NCI-H1417 treated with DMSO at 0.1 percent for 48 hours (cell line): Measurements from ENCODE around the gene MICALL2.

Experiments used
- DNase-seq: peaks from one replicate; lab custom pipeline; 2025; lab: John Stamatoyannopoulos, UW

MICALL2 gene

DNA sequence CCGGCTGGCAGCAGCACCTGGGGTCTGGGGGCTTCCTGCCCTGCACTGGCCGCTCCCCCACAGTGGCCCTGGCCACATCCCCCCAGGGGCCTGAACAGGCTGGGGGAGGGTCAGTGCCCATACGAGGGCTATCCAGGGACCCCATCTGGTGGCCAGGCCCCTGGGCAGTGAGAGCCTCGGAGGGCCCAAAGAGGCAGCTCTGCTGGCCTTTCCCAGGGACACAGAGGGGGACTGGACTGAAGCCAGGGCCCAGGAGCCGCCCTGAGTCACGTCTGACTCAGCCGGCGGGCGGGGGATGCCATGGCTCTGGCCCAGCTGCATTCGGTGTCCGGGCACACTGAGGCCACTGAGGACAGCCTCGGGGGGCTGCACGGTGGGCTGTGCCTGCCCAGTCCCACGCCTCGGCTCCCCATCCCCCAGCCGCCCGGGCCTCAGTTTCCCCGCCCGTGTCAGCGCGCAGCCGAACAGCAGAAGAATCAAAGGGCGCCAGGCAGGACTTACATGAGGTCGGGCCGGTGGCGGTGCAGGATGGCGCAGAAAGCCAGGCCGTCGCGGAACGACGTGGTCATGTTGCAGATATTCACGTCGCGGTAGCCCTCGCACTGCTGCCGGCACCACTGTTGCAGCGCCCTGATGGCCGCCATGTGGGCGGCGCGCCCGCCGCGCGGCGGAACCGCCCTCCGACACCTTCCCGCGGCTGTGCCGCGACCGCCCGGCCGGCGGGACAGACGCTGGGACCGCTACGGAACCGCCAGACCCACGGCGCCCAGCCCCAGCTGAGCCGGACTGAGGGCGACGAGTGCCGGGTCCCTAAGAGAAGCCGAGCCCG is at the start of gene MICALL2:
Gene MICALL2, minus strand, starts transcription at position 788 of the 829 bp plus-strand sequence. Its CDS starts 144 bp downstream, at position 644.
- DNase-seq, result no peak

DNA sequence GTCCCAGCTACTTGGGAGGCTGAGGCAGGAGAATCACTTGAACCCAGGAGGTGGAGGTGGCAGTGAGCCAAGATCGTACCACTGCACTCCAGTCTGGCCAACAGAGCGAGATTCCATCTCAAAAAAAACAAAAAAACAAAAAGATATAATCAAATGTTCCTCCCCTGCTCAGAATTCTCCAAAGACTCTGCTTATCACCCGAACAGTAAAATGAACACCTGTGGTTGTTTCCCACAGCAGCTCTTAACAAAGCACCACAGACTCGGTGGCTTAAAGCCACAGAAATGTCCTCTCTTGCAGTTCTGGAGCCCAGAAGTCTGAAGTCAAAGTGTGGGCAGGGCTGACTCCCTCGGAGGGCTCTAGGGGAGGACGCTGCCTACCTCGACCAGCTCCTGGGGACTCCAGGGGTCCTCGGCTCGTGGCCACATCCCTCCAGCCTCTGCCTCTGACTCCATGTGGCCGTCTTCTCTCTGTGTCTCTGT is 49.0 kb upstream of the MICALL2 start:
- DNase-seq, result no peak

DNA sequence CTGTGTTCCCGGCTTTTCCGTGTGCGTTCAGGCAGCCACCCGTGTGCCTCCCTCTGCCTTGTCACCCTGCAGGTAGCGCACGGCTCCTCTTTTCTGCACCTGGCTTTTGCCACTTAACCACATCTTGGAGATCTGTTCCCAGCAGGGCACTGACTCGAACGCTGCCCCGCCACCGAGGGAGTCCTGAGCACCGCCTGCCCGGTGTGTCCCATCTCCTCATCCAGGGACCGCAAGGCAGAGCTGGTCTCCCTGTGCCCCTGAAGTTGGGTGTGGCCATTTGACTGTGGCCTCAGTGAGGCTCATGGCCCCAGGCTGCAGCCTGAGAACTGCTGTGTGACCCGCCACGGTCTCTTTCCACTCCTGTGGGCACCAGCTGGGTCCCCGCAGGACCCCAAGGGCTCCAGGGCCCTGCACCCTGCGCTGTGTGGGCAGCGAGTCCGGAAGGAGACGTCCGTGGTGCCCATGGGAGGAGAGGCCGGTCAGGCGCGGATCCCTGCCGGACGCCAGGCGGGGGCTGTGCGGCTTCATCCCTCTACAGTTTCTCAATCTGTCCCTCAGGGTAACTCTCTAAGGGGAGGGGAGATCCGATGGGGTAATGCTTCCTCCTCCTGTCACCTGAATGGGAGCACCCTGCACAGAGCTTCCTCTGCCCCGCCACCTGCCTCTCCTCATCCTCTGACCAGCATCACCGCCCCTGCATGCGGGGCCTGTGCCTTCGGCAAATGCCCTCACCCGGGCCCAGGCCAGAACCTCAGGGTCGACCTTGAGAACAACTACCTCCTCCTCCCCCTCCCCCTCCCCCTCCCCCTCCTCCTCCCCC is 46.7 kb upstream of the MICALL2 start:
- no peak for DNase-seq

DNA sequence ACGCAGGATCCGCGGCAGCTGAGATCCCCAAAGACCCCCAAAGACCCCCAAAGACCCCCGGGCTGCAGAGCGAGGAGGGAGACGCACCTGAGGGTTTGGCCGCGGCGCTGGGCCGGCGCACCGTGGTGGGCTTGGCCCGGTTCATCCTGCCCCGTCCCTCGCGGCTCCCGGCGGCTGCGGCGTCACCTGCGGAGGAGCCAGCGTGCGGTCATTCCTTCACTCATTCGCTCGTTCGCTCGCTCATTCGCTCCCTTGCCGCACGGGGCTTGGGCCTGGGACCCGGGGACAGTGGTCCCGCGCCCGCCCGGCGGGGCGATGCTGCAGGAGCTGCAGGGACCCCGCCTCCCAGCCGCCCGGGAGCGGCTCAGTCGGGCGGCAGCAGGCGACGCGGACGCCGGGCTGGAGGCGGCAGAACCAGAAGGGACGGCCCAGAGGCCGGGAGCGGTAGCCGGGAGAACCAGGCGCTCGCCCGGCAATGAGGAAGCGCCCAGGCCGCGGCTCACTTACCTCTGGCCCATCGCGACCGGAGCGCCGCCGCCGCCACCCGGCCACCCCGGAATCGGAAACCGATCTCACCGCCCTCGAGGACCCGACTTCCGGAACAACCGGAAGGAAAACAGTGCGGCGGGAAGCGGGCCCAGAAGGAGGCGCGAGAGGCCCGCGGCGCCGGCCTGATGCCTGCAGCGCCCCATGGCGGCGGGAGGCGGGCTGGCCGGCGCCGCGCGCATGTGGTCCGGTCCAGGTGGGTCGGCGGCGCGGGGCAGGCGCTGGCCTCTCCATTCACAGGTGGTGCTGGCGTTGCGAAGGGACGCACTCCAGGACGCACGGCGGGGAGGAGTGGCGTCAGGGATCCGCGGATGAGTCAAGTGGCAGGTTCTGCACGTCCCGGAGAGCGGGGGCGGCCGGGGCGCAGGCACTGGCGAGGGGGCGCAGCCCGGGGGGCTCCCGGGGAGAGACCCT is 44.8 kb upstream of the MICALL2 start, which contains the start of gene INTS1:
Gene INTS1, minus strand, starts transcription at position 574 of the 960 bp plus-strand sequence. Its CDS starts 429 bp downstream, at position 145.
- DNase-seq, result peak; percentile 82

DNA sequence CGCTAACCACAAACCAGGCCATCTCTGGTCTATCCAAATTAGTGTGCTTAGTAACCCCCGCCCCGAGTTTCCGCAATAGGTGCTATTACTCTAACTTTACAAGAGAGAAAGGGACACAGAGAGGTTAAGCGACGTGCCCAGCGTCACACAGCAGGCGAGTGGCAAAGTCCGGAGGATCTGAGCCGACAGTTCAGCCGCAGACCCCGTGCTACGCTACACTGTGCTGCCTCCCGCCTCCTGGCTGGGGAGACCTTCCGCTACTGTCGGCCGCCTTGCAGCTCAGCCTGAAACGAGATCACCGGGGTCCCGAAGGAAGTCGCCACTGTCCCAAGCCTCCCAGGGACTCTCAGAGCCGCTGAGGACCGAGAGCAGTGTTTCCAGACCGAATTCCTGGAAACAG is 44.1 kb upstream of the MICALL2 start:
- no peak for DNase-seq

DNA sequence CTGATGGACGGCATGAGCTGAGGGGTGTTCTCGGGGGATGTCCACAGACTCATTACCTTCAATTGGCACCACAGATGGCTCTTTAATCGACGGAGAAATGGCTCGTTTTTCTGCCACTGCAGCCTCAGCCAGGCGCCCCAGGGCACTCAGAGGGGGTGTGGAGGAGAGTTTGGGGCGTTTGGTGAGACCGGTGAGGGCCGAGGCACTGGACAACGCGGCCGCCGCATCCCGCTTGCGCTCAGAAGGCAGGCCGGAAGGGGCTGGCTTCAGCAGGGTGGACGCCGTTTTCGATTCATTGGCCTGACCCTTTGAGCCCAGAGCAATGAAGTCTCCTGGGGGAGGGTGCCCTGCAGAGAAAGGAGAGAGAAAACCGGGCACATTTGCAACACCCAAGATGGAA is 43.6 kb upstream of the MICALL2 start:
- DNase-seq, result no peak

DNA sequence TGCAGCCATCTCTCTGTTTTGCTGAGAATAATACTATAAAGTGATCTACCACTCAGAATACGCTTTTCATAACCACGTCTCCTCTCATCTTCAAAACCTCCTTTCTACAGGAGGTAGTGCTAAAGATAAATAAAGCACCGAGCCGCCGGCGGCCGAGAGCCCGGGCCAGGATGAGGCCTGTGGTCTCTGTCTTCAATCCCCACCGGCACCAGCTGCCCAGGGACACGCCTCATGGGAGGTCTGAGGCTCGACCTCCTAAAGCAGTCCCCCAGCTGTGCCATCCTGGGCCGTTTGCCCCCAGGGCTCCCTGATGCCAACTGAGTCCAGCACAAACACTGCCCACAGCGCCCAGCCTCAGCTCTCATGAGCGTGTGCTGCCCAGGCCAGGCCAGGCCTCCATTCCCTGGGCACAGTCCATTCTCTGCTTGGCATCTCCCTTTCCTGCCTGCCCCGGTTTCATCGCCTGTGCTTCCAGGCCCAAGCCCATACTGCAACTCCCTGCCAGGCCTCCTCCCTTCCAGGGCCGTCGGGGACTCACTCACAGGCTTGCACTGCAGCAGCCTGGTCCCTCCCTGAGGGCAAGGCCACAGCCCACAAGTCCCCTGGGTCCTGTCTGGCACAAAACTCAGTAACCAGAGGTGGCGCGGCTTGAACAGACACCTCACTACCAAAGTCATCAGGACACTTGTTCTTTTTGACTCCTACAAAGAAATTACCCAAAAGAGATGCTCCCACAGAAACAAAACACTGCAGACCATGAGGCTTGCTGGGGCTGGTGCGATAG is 42.4 kb upstream of the MICALL2 start:
- no peak for DNase-seq

DNA sequence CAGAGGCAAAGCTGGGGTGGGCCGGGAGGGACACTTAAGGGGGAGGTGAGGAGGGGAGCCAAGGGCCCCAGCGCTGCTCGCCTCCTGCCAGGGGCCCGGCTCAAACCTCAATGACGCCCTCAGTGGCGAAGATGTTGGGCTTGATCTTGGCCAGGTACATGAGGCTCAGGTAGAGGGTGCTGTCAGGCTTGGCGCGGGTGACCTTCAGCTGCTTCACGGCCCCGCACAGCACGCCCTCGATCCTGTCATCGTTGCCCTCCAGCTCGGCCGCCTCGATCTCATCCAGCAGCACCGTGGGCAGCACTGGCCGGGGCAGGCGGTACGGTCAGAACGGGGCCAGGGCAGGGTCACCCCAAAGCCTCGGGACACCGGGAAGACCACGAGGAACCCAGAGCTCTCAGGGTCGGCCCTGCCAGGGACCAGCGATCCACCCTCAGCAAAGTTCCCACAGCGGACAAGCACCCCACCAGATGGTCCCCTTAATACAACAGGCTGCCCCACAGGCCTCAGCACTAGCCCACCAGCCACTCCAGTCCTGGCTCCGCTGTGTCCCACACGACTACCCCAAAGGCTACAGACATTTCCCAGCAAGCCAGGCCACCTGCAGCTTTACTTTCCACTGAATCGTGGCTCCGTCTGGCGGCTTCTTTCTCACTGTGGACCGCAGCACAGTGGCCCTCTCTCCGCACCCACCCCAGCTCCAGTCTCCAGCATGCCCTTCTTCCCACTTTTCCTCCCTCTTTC is 41.0 kb upstream of the MICALL2 start:
- DNase-seq, result no peak

DNA sequence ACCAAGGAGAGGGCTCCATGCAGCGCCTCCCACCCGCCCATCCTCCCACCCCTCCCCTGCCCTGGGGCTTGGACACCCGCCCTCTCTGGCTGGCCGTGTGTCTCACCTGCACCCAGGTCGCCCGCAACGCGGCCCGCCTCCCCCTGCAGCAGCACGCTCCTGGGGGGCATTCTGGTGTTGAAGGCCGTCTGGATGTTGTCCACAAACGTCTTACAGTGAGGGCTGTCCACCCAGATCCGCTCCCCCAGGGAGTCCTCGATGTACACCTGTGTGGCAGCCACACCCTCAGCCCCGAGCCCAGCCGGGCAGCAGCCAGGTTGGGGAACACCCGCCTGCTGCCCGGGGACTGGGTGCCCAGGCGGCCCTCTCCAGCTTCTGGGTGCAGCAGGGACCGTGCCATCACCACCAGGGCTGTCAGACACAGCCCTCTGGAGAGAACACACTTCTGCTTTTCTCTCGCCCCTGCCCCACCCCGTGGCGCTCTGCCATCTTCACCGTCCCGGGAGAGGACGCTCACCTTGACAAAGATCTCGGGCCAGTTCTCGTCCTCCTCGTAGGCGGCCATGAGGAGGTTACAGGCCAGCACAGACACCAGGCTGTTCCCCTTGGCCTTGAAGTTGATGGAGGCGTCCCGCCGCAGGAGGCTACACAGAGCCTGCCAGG is 40.2 kb upstream of the MICALL2 start:
- no peak for DNase-seq

DNA sequence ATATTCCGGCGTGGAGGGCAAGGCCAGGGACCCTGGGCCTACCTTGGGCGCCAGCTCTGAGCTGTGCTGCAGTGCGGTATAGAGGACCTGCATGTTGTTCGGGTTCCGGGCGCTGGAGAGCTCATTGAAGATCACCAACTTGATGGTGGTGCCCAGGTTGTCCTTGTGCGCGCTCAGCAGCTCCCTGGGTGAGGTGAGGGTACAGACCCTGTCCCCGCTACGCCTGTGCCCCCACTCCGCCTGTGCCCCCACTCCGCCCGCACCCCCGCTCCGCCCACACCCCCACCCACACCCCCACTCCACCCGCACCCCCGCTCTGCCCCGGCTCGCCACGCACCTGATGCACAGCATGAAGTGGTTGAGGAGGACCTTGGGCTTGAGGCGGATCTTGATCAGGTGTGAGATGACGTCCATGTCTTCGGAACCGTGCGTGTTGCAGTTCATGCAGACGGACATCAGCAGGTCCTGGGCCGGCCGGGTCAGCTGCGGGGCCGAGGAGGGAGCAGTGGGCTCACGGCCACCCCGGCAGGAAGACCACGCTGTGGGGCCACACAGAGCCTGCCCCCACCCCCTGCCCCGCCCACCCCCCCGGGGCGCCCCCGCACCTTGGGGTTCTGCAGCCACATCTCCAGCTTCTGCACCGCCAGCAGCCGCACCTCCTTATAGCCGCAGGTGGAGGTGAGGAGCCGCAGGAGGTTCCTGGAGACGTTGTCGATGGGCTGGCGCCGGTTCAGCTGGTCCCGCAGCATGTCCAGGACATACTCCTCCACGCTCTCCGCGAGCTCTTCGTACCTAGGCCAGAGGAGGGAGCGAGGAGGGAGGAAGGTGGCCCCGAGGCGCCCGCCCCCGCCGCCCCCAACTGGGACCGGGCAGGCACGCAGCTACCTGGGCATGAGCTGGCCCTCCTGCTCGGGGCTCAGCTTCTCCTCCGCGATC is 39.4 kb upstream of the MICALL2 start:
- no peak for DNase-seq

DNA sequence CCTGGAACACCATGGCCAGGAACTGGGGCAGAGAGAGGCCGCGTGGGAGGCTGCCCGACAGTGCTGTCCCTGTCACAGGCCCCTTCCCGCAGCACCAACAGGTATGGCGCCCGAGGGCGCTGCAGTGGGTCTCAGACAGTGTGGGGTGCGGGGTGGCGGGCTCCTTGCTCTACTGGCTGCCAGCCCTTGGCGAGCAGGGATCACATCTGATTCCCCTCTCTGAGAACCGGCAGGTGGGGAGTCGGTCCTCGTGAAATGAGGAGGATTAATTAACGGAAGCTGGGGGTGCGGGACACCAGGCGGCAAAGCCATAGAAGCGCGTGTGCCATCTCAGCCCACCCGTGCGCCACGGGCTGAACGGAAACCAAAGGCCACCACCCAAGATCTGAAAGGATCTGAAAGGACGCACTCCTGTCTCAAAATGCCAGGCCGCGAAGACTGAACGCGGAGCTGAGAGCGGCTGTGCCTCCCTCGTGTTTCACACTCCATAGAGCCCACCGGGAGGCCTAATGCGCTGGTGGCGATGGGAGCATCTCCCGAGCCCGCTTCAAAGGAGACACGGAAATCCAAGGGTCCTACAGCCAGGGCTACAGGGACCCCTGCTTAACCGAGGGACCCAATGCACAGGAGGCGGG is 38.1 kb upstream of the MICALL2 start:
- no peak for DNase-seq

DNA sequence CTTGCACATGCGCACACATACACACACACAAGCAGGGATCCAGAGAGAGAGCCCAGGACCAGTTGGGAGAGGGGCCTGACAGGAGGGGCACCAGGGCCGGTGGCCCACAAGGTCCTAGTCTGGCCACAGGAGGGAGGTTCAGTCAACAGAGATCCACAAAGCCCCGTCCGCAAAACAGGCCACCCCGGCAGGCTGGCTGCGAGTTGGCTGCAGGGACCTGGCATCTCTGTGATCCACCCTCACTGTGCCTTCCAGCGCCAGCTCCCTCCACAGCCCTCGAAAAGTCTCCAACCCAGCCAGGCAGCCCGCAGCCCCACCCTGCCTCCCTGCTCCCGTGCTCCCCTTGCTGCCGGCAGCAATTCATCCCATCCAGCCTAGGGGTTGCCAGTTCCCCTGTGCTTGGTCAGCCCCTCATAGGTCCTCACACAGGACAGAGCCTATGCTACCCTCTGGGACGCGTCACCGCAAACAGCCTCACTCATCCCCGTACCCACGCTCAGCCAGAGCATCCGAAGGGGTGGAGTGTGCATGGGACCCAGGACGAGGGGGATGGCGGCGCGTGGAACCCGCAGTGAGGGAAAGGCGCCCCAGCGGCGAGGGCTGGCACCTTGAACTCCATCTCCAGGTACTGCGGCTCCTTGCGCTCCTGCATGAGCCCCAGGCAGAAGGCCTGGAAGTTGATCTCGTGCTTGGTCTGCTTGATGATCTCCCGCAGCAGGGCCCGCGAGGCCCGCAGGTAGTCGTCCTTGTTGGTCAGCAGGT is 37.4 kb upstream of the MICALL2 start:
- no peak for DNase-seq

DNA sequence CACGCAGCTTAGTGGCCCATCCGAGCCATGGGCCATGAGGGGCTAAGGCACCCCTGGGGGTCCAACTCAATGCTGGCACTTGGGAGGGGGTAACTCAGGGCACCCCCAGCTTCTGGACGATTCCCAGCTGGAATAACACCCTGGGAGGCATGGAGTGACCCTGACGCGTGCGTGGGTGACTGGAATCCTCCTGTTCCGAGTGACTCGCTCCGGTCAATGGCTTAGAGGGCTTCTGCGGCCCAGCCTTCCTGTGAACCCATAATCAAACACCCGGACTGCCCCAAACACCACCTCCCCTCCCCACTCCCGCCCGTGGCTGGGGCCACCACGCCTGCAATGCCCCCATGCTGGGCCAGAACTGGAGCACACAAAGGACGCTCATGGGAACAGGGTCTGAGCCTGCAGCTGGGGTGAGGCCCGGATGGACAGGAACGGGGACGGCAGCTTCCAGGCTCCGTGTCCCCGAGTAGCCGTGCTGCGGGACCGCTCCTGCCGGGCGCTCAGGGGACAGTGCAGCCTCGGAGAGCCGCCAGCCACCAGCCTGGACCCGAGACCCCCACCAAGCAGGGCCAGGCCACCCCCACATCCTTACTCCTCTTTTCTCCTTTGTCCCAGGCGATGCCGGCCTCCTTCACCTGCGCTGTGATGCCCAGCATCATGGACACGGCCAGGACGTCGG is 36.4 kb upstream of the MICALL2 start:
- no peak for DNase-seq

DNA sequence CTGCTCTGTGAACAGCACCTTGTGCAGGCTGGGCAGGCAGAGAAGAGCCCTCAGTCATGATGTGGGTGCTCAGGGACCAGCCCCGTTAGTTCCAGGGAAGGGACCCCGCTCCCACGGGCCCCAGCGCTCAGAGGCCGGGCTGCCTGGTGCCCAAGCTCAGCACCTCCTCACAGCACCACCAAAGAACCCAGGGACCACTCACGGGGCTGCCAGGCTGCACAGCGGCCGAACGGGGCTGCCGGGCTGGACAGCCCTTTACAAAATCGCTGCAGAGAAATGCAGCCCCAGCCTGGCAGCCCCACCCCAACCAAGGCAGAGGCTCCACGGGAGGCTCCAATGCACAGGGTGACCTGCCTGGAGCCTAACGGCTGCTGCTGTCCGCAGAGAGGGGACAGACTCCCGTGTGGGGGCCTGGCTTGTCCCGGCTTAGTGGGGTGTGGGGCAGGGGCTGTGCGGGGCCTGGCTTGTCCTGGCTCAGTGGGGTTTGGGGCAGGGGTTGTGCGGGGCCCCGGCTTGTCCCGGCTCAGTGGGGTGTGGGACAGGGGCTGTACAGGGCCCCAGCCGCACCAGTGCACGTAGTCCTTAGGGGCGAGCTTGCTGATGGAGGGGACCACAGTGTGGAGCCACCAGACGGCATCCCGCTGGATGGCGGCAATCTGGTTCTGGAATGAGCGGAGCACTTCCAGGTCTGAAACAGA is 35.7 kb upstream of the MICALL2 start:
- no peak for DNase-seq

DNA sequence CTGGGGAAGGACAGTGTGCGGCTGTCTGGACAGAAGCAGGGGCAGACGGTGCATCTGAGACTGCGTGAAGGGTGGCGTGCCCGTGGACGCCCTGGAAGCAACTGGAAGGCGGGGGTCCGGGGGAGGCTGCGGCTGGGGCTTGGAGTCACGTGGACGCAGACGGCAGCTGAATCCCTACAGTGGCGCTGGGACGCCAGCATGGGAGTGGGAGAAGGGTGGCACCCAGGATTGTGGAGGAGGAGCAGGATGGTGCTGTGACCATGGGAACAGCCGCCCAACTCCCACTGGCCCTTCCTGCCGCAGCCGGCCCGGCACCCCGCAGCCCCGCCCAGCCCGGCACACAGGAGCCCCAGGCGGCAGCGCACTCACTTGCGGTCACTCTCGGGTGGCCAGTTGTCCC is 35.2 kb upstream of the MICALL2 start:
- DNase-seq, result no peak

DNA sequence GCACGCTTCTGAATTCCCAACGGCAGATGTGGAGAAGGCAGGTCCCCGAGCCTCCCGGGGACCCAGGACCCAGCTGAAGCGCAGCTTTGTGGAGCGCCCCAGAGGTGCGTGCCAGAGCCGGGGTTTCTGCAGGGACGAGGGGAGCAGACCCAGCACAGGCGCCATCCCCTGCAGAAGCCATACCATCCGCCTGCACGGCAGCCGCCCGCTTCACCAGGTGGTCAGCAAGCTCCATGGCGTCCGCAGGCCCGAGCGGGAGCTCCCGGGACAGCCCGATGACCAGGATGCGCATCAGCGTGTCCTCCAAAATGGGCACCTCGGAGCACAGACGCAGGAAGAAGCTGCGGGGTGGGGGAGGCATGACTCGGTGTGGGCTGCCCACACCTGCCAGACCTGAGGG is 34.3 kb upstream of the MICALL2 start:
- DNase-seq, result no peak
